CD14-positive monocyte (primary cell): ENCODE data around the gene TSPAN3. TPM values are rescaled to one million over a fixed set of nuclear protein-coding genes. Genes with fewer than 3 reads are reported as not detected.

Experiments used
- DNase-seq, 3 donors: peaks; one replicate each; pipeline ENCODE4 v3.0.0-alpha.2; 2011 to 2022
- H2AFZ ChIP-seq: 2 replicates; pipeline ENCODE4 v1.6.0; 2012; ENCODE audit warnings: mild to moderate bottlenecking, low read depth, low read length, inconsistent platforms; ENCODE audit not compliant: insufficient read depth, poor library complexity, severe bottlenecking
- H3K27ac ChIP-seq, 2 donors: 1 replicate in 1 of 2; 2 replicates in 1 of 2; pipeline ENCODE4 v1.5.1; 2012 to 2013; ENCODE audit warnings: low read length in 2 of 2, control low read depth in 1 of 2, inconsistent platforms in 1 of 2, low read depth in 1 of 2, mild to moderate bottlenecking in 1 of 2
- H3K27me3 ChIP-seq, 2 donors: one replicate each; pipeline versions ENCODE4 v1.6.0 to v1.6.1; 2011 to 2013; ENCODE audit warnings: low read length in 2 of 2; ENCODE audit not compliant: control insufficient read depth in 2 of 2, insufficient read depth in 2 of 2
- H3K36me3 ChIP-seq, 2 donors: replicated peaks in 1 of 2; 1 replicate in 1 of 2; 2 replicates in 1 of 2; pipeline versions ENCODE4 v1.5.1 to v1.6.1; 2012 to 2013; ENCODE audit warnings: low read length in 2 of 2, control low read depth in 1 of 2, inconsistent platforms in 1 of 2, mild to moderate bottlenecking in 1 of 2; ENCODE audit not compliant: insufficient read depth in 2 of 2, control insufficient read depth in 1 of 2
- H3K4me1 ChIP-seq, 2 donors: 1 replicate in 1 of 2; 2 replicates in 1 of 2; pipeline versions ENCODE4 v1.5.1 to v1.6.1; 2012 to 2013; ENCODE audit warnings: low read length in 2 of 2, control low read depth in 1 of 2, inconsistent platforms in 1 of 2, mild to moderate bottlenecking in 1 of 2, moderate library complexity in 1 of 2; ENCODE audit not compliant: insufficient read depth in 2 of 2, control insufficient read depth in 1 of 2
- H3K4me2 ChIP-seq: replicated peaks from 2 replicates; pipeline ENCODE3; 2012; ENCODE audit warnings: low read length, moderate library complexity, mild to moderate bottlenecking; ENCODE audit not compliant: poor library complexity, severe bottlenecking; ENCODE audit errors: extremely low read depth
- H3K4me3 ChIP-seq, 3 experiments: fragments of 200-600 bp in 1 of 3; sonication (generic) in 1 of 3; replicated peaks in 1 of 3; 1 replicate in 2 of 3; 2 replicates in 1 of 3; pipeline ENCODE4 v1.5.1; 2011 to 2013; ENCODE audit warnings: low read length in 3 of 3, mild to moderate bottlenecking in 3 of 3, control low read depth in 2 of 3, low read depth in 2 of 3, inconsistent platforms in 1 of 3, moderate library complexity in 1 of 3
- H3K79me2 ChIP-seq: 2 replicates; pipeline ENCODE4 v1.6.0; 2012; ENCODE audit warnings: mild to moderate bottlenecking, control low read depth, inconsistent platforms, low read length, moderate library complexity; ENCODE audit not compliant: insufficient read depth
- H3K9ac ChIP-seq: 2 replicates; pipeline ENCODE4 v1.6.0; 2017; ENCODE audit warnings: low read length, mild to moderate bottlenecking; ENCODE audit not compliant: insufficient read depth, poor library complexity, severe bottlenecking
- H3K9me3 ChIP-seq, 2 donors: replicated peaks in 1 of 2; 1 replicate in 1 of 2; 2 replicates in 1 of 2; pipeline versions ENCODE4 v1.5.1 to v1.6.1; 2012 to 2013; ENCODE audit warnings: low read length in 2 of 2, control low read depth in 1 of 2; ENCODE audit not compliant: control insufficient read depth in 1 of 2, insufficient read depth in 1 of 2
- H4K20me1 ChIP-seq: 2 replicates; pipeline ENCODE4 v1.6.0; 2012; ENCODE audit warnings: mild to moderate bottlenecking, low read length, control low read depth, moderate library complexity; ENCODE audit not compliant: insufficient read depth
- H3K27ac Mint-ChIP-seq, 7 donors: one replicate each; pipeline ENCODE4 v1.8.0; 2020; ENCODE audit warnings: mild to moderate bottlenecking in 7 of 7, mixed read lengths in 7 of 7, moderate library complexity in 6 of 7, inconsistent platforms in 2 of 7
- H3K27me3 Mint-ChIP-seq, 3 donors: one replicate each; pipeline ENCODE4 v1.8.0; 2021 to 2022; ENCODE audit warnings: low read depth in 3 of 3, mild to moderate bottlenecking in 3 of 3, mixed read lengths in 3 of 3, moderate library complexity in 3 of 3, inconsistent platforms in 1 of 3
- H3K36me3 Mint-ChIP-seq, 2 donors: one replicate each; pipeline ENCODE4 v1.8.0; 2020; ENCODE audit warnings: mixed read lengths in 2 of 2, inconsistent platforms in 1 of 2, mild to moderate bottlenecking in 1 of 2
- H3K4me1 Mint-ChIP-seq: one replicate; pipeline ENCODE4 v1.8.0; 2020; ENCODE audit warnings: mild to moderate bottlenecking, mixed read lengths
- H3K4me3 Mint-ChIP-seq, 2 donors: one replicate each; pipeline ENCODE4 v1.8.0; 2020; ENCODE audit warnings: mild to moderate bottlenecking in 2 of 2, mixed read lengths in 2 of 2, moderate library complexity in 1 of 2
- H3K9me3 Mint-ChIP-seq, 7 donors: one replicate each; pipeline ENCODE4 v1.8.0; 2020 to 2022; ENCODE audit warnings: mixed read lengths in 7 of 7, mild to moderate bottlenecking in 6 of 7, moderate library complexity in 6 of 7, inconsistent platforms in 2 of 7
- WGBS: methylation state at CpG from one replicate; pipeline ENCODE4 v1.1.5; 2013; ENCODE audit warnings: missing lambda C conversion rate; ENCODE audit not compliant: insufficient coverage; 5-methylcytosine and 5-hydroxymethylcytosine counted together
- intact Hi-C, 2 donors: fragments of 100-400 bp; cut with micrococcal nuclease; formaldehyde crosslinking; loops; one replicate each; pipeline versions ENCODE4 v1.15.0 to v1.15.1; 2023
- polyA plus RNA-seq, 3 donors: library from polyadenylated mRNA; depleted of rRNA in 1 of 3; unstranded in 2 of 3; stranded (reverse) in 1 of 3; fragments of 300-500 nt in 2 of 3; fragments of >200 nt in 1 of 3; fragmentation: Illumina TruSeq in 2 of 3; gene quantifications; 1 replicate in 2 of 3; 2 replicates in 1 of 3; pipeline ENCODE4 v1.2.3, GENCODE V29; 2012 to 2021
- TF ChIP-seq, protein P1 (sequence below): fragments of 200-600 bp; IDR thresholded peaks from one replicate; pipeline ENCODE4 v1.8.0; 2022; ENCODE audit warnings: antibody characterized with exemption, mild to moderate bottlenecking

Gene TSPAN3
- polyA plus RNA-seq, 3 donors = 26.0 to 68.0 (median 53.2) TPM

DNA sequence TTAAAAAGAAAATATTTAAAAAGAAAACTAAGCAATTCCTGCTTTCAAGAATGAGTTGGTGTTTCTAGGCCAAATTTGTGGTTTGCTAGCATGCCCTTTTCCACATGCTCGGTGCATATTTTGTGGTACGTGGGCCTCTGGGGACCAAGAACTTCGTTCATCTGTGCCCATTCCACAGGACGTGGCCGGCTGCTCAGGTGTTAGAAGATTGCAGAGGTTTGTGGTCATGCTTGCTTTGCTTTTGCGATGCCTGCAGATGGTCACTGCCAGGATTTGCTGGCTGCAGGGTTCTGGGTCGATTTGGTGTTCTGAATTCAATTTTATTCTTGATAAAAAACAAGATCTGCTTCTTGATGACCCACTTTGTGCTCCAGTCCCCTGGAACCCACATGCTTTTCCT is 68.5 kb downstream of the TSPAN3 start:
- peak overlapping the region; percentile 34 for H3K9ac ChIP-seq

DNA sequence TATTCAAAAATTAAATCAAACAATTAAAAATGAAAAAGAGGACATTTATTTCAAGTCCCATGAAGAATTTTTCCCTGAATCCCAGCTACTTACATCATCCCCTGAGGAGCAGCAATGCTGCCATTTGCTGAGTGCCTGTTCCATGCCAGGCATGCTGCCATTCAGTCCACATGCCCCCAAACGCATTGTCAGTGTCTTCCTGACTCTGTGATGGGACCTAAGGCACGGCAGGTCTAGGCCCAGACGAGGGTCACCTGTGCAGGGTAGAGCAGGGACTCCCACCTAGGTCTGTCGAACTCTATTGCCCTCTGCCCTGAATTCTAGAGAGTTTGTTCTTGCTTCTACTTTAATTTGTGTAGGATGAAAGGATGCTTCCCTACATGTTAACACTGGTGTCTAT is 68.9 kb downstream of the TSPAN3 start:
- no peaks in the 10 kb centered on the region for H3K9me3 ChIP-seq
- Mint-ChIP-seq H3K27ac (peak overlapping the region; percentile 88 to 99 (median 96)), H3K36me3 (peaks cover 36 to 55% of the 10 kb centered on the region in 2 donors), H3K4me3 (peak overlapping the region in 1 of 2 donors; percentile 27), H3K4me1 (peaks cover 96% of the 10 kb centered on the region), H3K27me3 (peaks cover 0 to 3% (median 0%) of the 10 kb centered on the region in 3 donors), H3K9me3 (no peaks in the 10 kb centered on the region)
- no peak for DNase-seq
- TF ChIP-seq, protein P1, sequence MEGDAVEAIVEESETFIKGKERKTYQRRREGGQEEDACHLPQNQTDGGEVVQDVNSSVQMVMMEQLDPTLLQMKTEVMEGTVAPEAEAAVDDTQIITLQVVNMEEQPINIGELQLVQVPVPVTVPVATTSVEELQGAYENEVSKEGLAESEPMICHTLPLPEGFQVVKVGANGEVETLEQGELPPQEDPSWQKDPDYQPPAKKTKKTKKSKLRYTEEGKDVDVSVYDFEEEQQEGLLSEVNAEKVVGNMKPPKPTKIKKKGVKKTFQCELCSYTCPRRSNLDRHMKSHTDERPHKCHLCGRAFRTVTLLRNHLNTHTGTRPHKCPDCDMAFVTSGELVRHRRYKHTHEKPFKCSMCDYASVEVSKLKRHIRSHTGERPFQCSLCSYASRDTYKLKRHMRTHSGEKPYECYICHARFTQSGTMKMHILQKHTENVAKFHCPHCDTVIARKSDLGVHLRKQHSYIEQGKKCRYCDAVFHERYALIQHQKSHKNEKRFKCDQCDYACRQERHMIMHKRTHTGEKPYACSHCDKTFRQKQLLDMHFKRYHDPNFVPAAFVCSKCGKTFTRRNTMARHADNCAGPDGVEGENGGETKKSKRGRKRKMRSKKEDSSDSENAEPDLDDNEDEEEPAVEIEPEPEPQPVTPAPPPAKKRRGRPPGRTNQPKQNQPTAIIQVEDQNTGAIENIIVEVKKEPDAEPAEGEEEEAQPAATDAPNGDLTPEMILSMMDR = no peak
- H3K79me2 ChIP-seq = peaks cover 100% of the 10 kb centered on the region
- H3K27ac ChIP-seq = peak overlapping the region; percentile 87 to 91
- H4K20me1 ChIP-seq = peaks cover 100% of the 10 kb centered on the region
- H3K4me1 ChIP-seq = peaks cover 91 to 99% of the 10 kb centered on the region in 2 donors
- H3K9ac ChIP-seq = no peak overlapping the region
- H3K4me2 ChIP-seq = peak overlapping the region; percentile 78
- H2AFZ ChIP-seq = no peak overlapping the region
- intact Hi-C loops = no loop called here
- H3K36me3 ChIP-seq = peaks cover 25 to 32% of the 10 kb centered on the region in 2 donors
- H3K4me3 ChIP-seq = peak overlapping the region in 1 of 3 experiments; percentile 48
- H3K27me3 ChIP-seq = no peaks in the 10 kb centered on the region
- 70% methylated on average over 3 of the region's 4 CpGs for WGBS

More for the DNA sequence above, 68.5 kb downstream of the TSPAN3 start:
- Histone ChIP-seq H3K4me1 (peaks cover 90 to 98% of the 10 kb centered on the region in 2 donors), H3K9me3 (no peaks in the 10 kb centered on the region), H2AFZ (no peak overlapping the region), H3K4me2 (peak overlapping the region; percentile 78), H3K36me3 (peaks cover 27 to 36% of the 10 kb centered on the region in 2 donors), H3K27me3 (no peaks in the 10 kb centered on the region), H3K4me3 (peak overlapping the region in 1 of 3 experiments; percentile 48), H4K20me1 (peaks cover 100% of the 10 kb centered on the region), H3K79me2 (peaks cover 100% of the 10 kb centered on the region), H3K27ac (peak overlapping the region; percentile 87 to 91)
- Mint-ChIP-seq H3K36me3 (peaks cover 37 to 55% of the 10 kb centered on the region in 2 donors), H3K27ac (peak overlapping the region; percentile 88 to 99 (median 96)), H3K9me3 (no peaks in the 10 kb centered on the region), H3K4me1 (peaks cover 95% of the 10 kb centered on the region), H3K4me3 (peak overlapping the region; percentile 27 to 61), H3K27me3 (peaks cover 0 to 3% (median 0%) of the 10 kb centered on the region in 3 donors)
- 8% methylated on average over 7 of the region's 7 CpGs for WGBS
- no peak for DNase-seq
- intact Hi-C loops = no loop called here
- TF ChIP-seq, protein P1 = no peak
